GM12878 (cell line): ENCODE results near the gene RAD21L1. TPM values are rescaled to one million over a fixed set of nuclear protein-coding genes. Genes with fewer than 3 reads are reported as not detected.

ENCODE experiments used
- ATAC-seq: fragments of 200-7000 bp; cut with Tn5 transposase; 3 replicates; pipeline ENCODE4 v1.9.1; 2020; ENCODE audit warnings: mild to moderate bottlenecking, moderate library complexity
- BruUV-seq: library from RNA; stranded (reverse); fragments of 400-500 nt; replicated peaks from 2 replicates; lab custom pipeline; 2021; lab: Mats Ljungman, UMichigan
- CTCF ChIA-PET: fragments of 300-600 bp; sonication (Branson Sonifier 250); formaldehyde crosslinking; extraction: SDS; loops from one replicate; lab custom pipeline; 2021; ENCODE audit warnings: inconsistent platforms; lab: Yijun Ruan, JAX
- POLR2A ChIA-PET: fragments of 350-600 bp; formaldehyde crosslinking; extraction: SDS; loops from one replicate; lab custom pipeline; 2021; ENCODE audit warnings: inconsistent platforms; lab: Charles Lee
- RAD21 ChIA-PET: fragments of 300-600 bp; sonication (Branson Sonifier 250); formaldehyde crosslinking; loops from one replicate; lab custom pipeline; 2023; ENCODE audit warnings: antibody characterized with exemption; ENCODE audit not compliant: unreplicated experiment; lab: Charles Lee
- SMC1A ChIA-PET: fragments of 300-600 bp; sonication (Branson Sonifier 250); formaldehyde crosslinking; loops from one replicate; lab custom pipeline; 2023; ENCODE audit not compliant: unreplicated experiment, uncharacterized antibody; lab: Charles Lee
- DNase-seq: peaks from one replicate; pipeline ENCODE4 v3.0.0-alpha.2; 2011; ENCODE audit warnings: low read depth, low spot score
- FAIRE-seq: peaks from 3 replicates; lab custom pipeline; 2011; peaks lifted over from hg19 to GRCh38; lab: Jason Lieb, UNC
- H2AFZ ChIP-seq: 2 replicates; pipeline ENCODE4 v1.6.0; 2011; ENCODE audit warnings: low read depth, low read length, control low read depth; ENCODE audit not compliant: control insufficient read depth
- H3K27ac ChIP-seq: 2 replicates; pipeline ENCODE4 v1.5.1; 2011; ENCODE audit warnings: control low read depth; ENCODE audit not compliant: control insufficient read depth, insufficient read depth
- H3K27me3 ChIP-seq, 2 experiments: replicated peaks in 1 of 2; 2 replicates each; pipeline versions ENCODE4 v1.6.0 to v1.6.1; 2011; ENCODE audit warnings: low read length in 1 of 2; ENCODE audit not compliant: control insufficient read depth in 2 of 2, insufficient read depth in 2 of 2
- H3K36me3 ChIP-seq, 2 experiments: 2 replicates each; pipeline ENCODE4 v1.5.1; 2011; ENCODE audit warnings: low read length in 1 of 2; ENCODE audit not compliant: control insufficient read depth in 2 of 2, insufficient read depth in 2 of 2
- H3K4me1 ChIP-seq: 2 replicates; pipeline ENCODE4 v1.6.1; 2011; ENCODE audit warnings: mild to moderate bottlenecking, low read length, moderate library complexity, mixed read lengths; ENCODE audit not compliant: control insufficient read depth, insufficient read depth
- H3K4me2 ChIP-seq: 2 replicates; pipeline ENCODE4 v1.6.0; 2011; ENCODE audit warnings: control low read depth; ENCODE audit not compliant: control insufficient read depth, insufficient read depth
- H3K4me3 ChIP-seq: fragments of 200-600 bp; sonication (generic); 2 replicates; pipeline ENCODE4 v1.5.1; 2016
- H3K79me2 ChIP-seq: 2 replicates; pipeline ENCODE4 v1.6.0; 2011; ENCODE audit warnings: low read length; ENCODE audit not compliant: control insufficient read depth, insufficient read depth
- H3K9ac ChIP-seq: 2 replicates; pipeline ENCODE4 v1.8.0; 2011; ENCODE audit warnings: low read length, control low read depth, mixed read lengths; ENCODE audit not compliant: control insufficient read depth, insufficient read depth
- H3K9me3 ChIP-seq: replicated peaks from 3 replicates; pipeline ENCODE4 v1.5.1; 2011; ENCODE audit warnings: mild to moderate bottlenecking, low read length; ENCODE audit not compliant: control insufficient read depth, insufficient read depth
- H4K20me1 ChIP-seq: 2 replicates; pipeline ENCODE4 v1.6.0; 2011; ENCODE audit not compliant: control insufficient read depth, insufficient read depth
- EP300 ChIP-seq, 2 experiments: fragments of 150-350 bp in 1 of 2; IDR thresholded peaks; 2 replicates each; pipeline ENCODE4 v1.6.1; 2011 to 2012; ENCODE audit warnings: low read depth in 2 of 2, low read length in 2 of 2, borderline replicate concordance in 1 of 2, improper control_type of control experiment in 1 of 2, inconsistent platforms in 1 of 2; ENCODE audit not compliant: control insufficient read depth in 1 of 2
- EZH2 ChIP-seq: IDR thresholded peaks from 2 replicates; pipeline ENCODE4 v1.6.1; 2012; ENCODE audit warnings: low read depth, mild to moderate bottlenecking, control low read depth, inconsistent platforms, low read length, borderline replicate concordance; ENCODE audit not compliant: control insufficient read depth
- FOS ChIP-seq: IDR thresholded peaks from 3 replicates; pipeline ENCODE4 v1.6.1; 2011; ENCODE audit warnings: borderline replicate concordance; ENCODE audit not compliant: insufficient read length; ENCODE audit errors: extremely low read depth
- FOXK2 ChIP-seq: fragments of 450-650 bp; IDR thresholded peaks from 2 replicates; pipeline ENCODE4 v1.6.1; 2017; ENCODE audit warnings: mild to moderate bottlenecking, moderate library complexity
- GABPA ChIP-seq: IDR thresholded peaks from 2 replicates; pipeline ENCODE4 v1.6.1; 2014; ENCODE audit warnings: antibody characterized with exemption, low read depth, mild to moderate bottlenecking, inconsistent platforms
- IKZF1 ChIP-seq: fragments of 450-650 bp; conservative IDR thresholded peaks from 2 replicates; pipeline ENCODE4 v1.6.1; 2017; ENCODE audit warnings: antibody characterized with exemption, mild to moderate bottlenecking
- IKZF2 ChIP-seq, 2 experiments: fragments of 450-650 bp; IDR thresholded peaks; 2 replicates each; pipeline ENCODE4 v1.6.1; 2017; ENCODE audit warnings: mild to moderate bottlenecking in 2 of 2, moderate library complexity in 2 of 2
- MEF2A ChIP-seq: IDR thresholded peaks from 2 replicates; pipeline ENCODE4 v1.6.1; 2011; ENCODE audit warnings: low read depth, mild to moderate bottlenecking, low read length, moderate library complexity; ENCODE audit not compliant: insufficient read depth
- PAX8 ChIP-seq: fragments of 450-650 bp; IDR thresholded peaks from 2 replicates; pipeline ENCODE4 v1.6.1; 2017; ENCODE audit warnings: mild to moderate bottlenecking, moderate library complexity
- RELA ChIP-seq: fragments of 450-650 bp; IDR thresholded peaks from 2 replicates; pipeline ENCODE4 v1.8.0; 2014; ENCODE audit warnings: borderline replicate concordance; ENCODE audit not compliant: partially characterized antibody
- SMAD1 ChIP-seq: fragments of 450-650 bp; IDR thresholded peaks from 2 replicates; pipeline ENCODE4 v1.6.1; 2018; ENCODE audit warnings: mild to moderate bottlenecking, low read depth; ENCODE audit not compliant: partially characterized antibody
- STAT3 ChIP-seq: IDR thresholded peaks from 2 replicates; pipeline ENCODE4 v1.6.1; 2011; ENCODE audit warnings: low read depth, low read length, improper control_type of control experiment
- ZNF207 ChIP-seq: fragments of 450-650 bp; IDR thresholded peaks from 2 replicates; pipeline ENCODE4 v1.6.1; 2014; ENCODE audit warnings: antibody characterized with exemption, mild to moderate bottlenecking, borderline replicate concordance
- ZNF274 ChIP-seq: IDR thresholded peaks from one replicate; pipeline ENCODE4 v1.8.0; 2011; ENCODE audit not compliant: insufficient read length, insufficient read depth
- ZNF622 ChIP-seq: fragments of 450-650 bp; IDR thresholded peaks from 2 replicates; pipeline ENCODE4 v1.6.1; 2017; ENCODE audit warnings: mild to moderate bottlenecking, inconsistent platforms
- WGBS: methylation state at CpG from one replicate; pipeline ENCODE4 v1.1.6; 2016; ENCODE audit warnings: low lambda C conversion rate; ENCODE audit not compliant: insufficient replicate concordance, insufficient coverage; ENCODE audit errors: missing lambda C conversion rate; 5-methylcytosine and 5-hydroxymethylcytosine counted together
- in situ Hi-C: fragments of 300-500 bp; cut with MboI; formaldehyde crosslinking; loops from 9 replicates; pipeline ENCODE4 v1.14.3; 2018; ENCODE audit warnings: mixed read lengths
- intact Hi-C: fragments of 100-400 bp; cut with micrococcal nuclease; formaldehyde crosslinking; loops from one replicate; pipeline ENCODE4 v1.14.2; 2022; ENCODE audit not compliant: unreplicated experiment
- polyA plus RNA-seq, 11 experiments: library from polyadenylated mRNA; depleted of rRNA in 4 of 11; unstranded in 6 of 11; stranded (reverse) in 5 of 11; fragments of >200 nt; fragmentation: Nextera tagmentation in 4 of 11; fragmentation: Illumina TruSeq in 1 of 11; extraction: Ambion mirVana in 4 of 11; extraction: Trizol in 1 of 11; gene quantifications; 1 replicate in 1 of 11; 2 replicates in 10 of 11; pipeline versions ENCODE4 v1.2.1 to v1.2.3, GENCODE V29; 2011 to 2016; ENCODE audit warnings: inconsistent platforms in 2 of 11, missing spikeins in 2 of 11, low read depth in 1 of 11
- total RNA-seq, 4 experiments: library from RNA; depleted of rRNA in 3 of 4; stranded (reverse); fragments of >200 nt in 3 of 4; fragmentation: Illumina TruSeq in 1 of 4; extraction: Trizol in 1 of 4; gene quantifications; 2 replicates each; pipeline versions ENCODE4 v1.2.1 to v1.2.3, GENCODE V29; 2013 to 2021
- TF ChIP-seq, protein P1 (sequence below): fragments of 450-650 bp; IDR thresholded peaks from 2 replicates; pipeline ENCODE4 v1.6.1; 2018; ENCODE audit warnings: borderline replicate concordance, mild to moderate bottlenecking; ENCODE audit not compliant: partially characterized antibody

RAD21L1 gene
- total and polyA plus RNA-seq, 10 of the 15 experiments (the other 5 are each of a cell fraction or from before 2014, with no cell fraction given), result not detected

DNA sequence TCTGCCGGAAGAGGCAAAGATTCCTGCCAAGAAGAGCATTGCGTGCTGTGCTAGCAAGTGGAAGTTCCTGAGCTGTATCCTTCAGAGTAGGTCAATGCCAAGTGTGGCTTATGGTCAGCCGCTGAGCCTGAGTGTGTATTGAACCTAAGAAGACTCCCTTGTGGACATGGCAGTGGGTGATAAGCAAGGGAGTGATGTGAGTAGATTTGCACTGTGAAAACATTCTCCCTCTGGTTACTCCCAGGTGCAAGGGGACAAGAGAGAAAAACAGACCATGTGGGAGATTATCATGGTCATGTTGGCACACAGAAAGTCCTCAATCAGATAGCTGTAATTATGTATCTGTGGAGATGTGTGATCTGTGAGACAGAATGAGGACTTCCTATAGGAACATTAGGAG, 35.0 kb upstream of the RAD21L1 start (continued):
- no peak for TF ChIP-seq SMAD1
- TF ChIP-seq EP300 (IDR thresholded peaks at IDR 0.05; ENCODE audit: borderline replicate concordance in 1 of 2, control insufficient read depth in 1 of 2, low read depth in 2 of 2, low read length in 2 of 2), result no peak
- no peak for TF ChIP-seq ZNF207
- no peak for TF ChIP-seq EZH2

- no peak for DNase-seq
- no peak overlapping the region for H3K27ac ChIP-seq
- H3K9me3 ChIP-seq, result no peaks in the 10 kb centered on the region
- 41% methylated on average over 3 of the region's 3 CpGs for WGBS
- ATAC-seq, result no peak
- BruUV-seq, result no TSS peak
- no peak overlapping the region for H2AFZ ChIP-seq
- no peaks in the 10 kb centered on the region for H3K36me3 ChIP-seq
- intact Hi-C loops (no loop called here), in situ Hi-C loops (no loop called here)
- SMC1A ChIA-PET, result no interaction called here
- H3K79me2 ChIP-seq, result no peaks in the 10 kb centered on the region
- CTCF ChIA-PET, result no interaction called here
- H4K20me1 ChIP-seq, result no peaks in the 10 kb centered on the region
- H3K4me2 ChIP-seq, result no peak overlapping the region
- RAD21 ChIA-PET, result no interaction called here
- peaks cover 0 to 4% of the 10 kb centered on the region in 2 experiments; a peak in 3 of 4 replicates for H3K27me3 ChIP-seq
- FAIRE-seq, result no peak
- TF ChIP-seq PAX8, result no peak
- TF ChIP-seq RELA, result no peak
- no peak for TF ChIP-seq FOS
- TF ChIP-seq GABPA, result no peak
- no peak for TF ChIP-seq ZNF274
- TF ChIP-seq IKZF2 (IDR thresholded peaks at IDR 0.05), result no peak
- TF ChIP-seq, protein P1, sequence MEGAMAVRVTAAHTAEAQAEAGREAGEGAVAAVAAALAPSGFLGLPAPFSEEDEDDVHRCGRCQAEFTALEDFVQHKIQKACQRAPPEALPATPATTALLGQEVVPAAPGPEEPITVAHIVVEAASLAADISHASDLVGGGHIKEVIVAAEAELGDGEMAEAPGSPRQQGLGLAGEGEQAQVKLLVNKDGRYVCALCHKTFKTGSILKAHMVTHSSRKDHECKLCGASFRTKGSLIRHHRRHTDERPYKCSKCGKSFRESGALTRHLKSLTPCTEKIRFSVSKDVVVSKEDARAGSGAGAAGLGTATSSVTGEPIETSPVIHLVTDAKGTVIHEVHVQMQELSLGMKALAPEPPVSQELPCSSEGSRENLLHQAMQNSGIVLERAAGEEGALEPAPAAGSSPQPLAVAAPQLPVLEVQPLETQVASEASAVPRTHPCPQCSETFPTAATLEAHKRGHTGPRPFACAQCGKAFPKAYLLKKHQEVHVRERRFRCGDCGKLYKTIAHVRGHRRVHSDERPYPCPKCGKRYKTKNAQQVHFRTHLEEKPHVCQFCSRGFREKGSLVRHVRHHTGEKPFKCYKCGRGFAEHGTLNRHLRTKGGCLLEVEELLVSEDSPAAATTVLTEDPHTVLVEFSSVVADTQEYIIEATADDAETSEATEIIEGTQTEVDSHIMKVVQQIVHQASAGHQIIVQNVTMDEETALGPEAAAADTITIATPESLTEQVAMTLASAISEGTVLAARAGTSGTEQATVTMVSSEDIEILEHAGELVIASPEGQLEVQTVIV, result no peak
- TF ChIP-seq IKZF1, result no peak
- no peak for TF ChIP-seq FOXK2
- TF ChIP-seq STAT3, result no peak
- no peak for TF ChIP-seq MEF2A
- no peak for TF ChIP-seq ZNF622
- no peak overlapping the region for H3K9ac ChIP-seq
- H3K4me3 ChIP-seq, result no peak overlapping the region
- POLR2A ChIA-PET, result no interaction called here
- no peaks in the 10 kb centered on the region for H3K4me1 ChIP-seq
Measured at GRCh38 chr20:1191299-1191698, 34.5 kb upstream of the RAD21L1 start.
